Measurements from ENCODE around the gene FNDC3B. TPM values are rescaled to one million over a fixed set of nuclear protein-coding genes. Genes with fewer than 3 reads are reported as not detected.

Gene FNDC3B
- total and polyA plus RNA-seq, 2 donors (not counting 3 experiments of a cell fraction or from before 2014, with no cell fraction given): 91.6 to 295 TPM

- H2AFZ ChIP-seq (ENCODE audit: low read depth, low read length): no peak overlapping the region
- H3K27ac ChIP-seq (ENCODE audit: insufficient read depth, low read depth, low read length): no peak overlapping the region
- FAIRE-seq (no peak), DNase-seq (ENCODE audit: low read depth, low spot score) (no peak)
- no peaks in the 10 kb centered on the region for H3K9me1 ChIP-seq (replicated peaks; ENCODE audit: control insufficient read depth, extremely low read depth, insufficient read depth, low read length)
- no TSS peak for BruUV-seq (replicated peaks)
- peaks cover 45% of the 10 kb centered on the region for H3K79me2 ChIP-seq (ENCODE audit: control insufficient read depth, insufficient read depth, low read length)
- no peak overlapping the region for H3K9ac ChIP-seq (replicated peaks; ENCODE audit: extremely low read depth, insufficient read depth, low read length)
- dilution Hi-C loops (cut with MboI; ENCODE audit: extremely low pct_ligation_motif_present, low sequenced_read_pairs) (no loop called here), intact Hi-C loops (cut with micrococcal nuclease) (no loop called here)
- no peaks in the 10 kb centered on the region for H3K27me3 ChIP-seq (ENCODE audit: control insufficient read depth in 2 of 2, insufficient read depth in 2 of 2, low read length in 2 of 2)
- no peak for TF ChIP-seq JUN (IDR thresholded peaks at IDR 0.05; ENCODE audit: borderline replicate concordance, insufficient read depth, insufficient read length, low read depth)
- TF ChIP-seq GATA2 (IDR thresholded peaks at IDR 0.05; ENCODE audit: insufficient read depth, insufficient read length, low read depth, low read length): no peak
- TF ChIP-seq FOS (IDR thresholded peaks at IDR 0.05; ENCODE audit: borderline replicate concordance, insufficient read depth, low read length): no peak
- TF ChIP-seq POLR2A (IDR thresholded peaks at IDR 0.05; ENCODE audit: low read depth, low read length): no peak
- TF ChIP-seq MAX (IDR thresholded peaks at IDR 0.05; ENCODE audit: insufficient read depth, insufficient read length): no peak
- TF ChIP-seq POLR2AphosphoS5 (IDR thresholded peaks at IDR 0.05; ENCODE audit: insufficient read depth, low read depth, low read length): no peak
- peaks cover 25% of the 10 kb centered on the region for H3K4me1 ChIP-seq (ENCODE audit: control insufficient read depth, extremely low read depth, insufficient read depth, low read length)
- no peak overlapping the region for H3K4me3 ChIP-seq (replicated peaks in 1 of 3; ENCODE audit: insufficient read depth in 1 of 3, low read depth in 1 of 3, low read length in 3 of 3)
- H3K4me2 ChIP-seq (ENCODE audit: insufficient read depth, low read length): no peak overlapping the region
- H3K36me3 ChIP-seq (ENCODE audit: control insufficient read depth in 2 of 2, extremely low read depth in 1 of 2, insufficient read depth in 2 of 2, low read length in 2 of 2): peaks cover 14 to 22% of the 10 kb centered on the region in 2 experiments
- H3K9me3 ChIP-seq (replicated peaks; ENCODE audit: control insufficient read depth, insufficient read depth, low read length): no peaks in the 10 kb centered on the region
- POLR2A ChIA-PET: no interaction called here
- CTCF ChIA-PET: no interaction called here
- no peaks in the 10 kb centered on the region for H4K20me1 ChIP-seq (replicated peaks; ENCODE audit: control insufficient read depth, extremely low read depth, insufficient read depth, low read length)
Observed at GRCh38 chr3:172256101-172256734, 216.8 kb downstream of the FNDC3B start.

- Histone ChIP-seq H3K27me3 (ENCODE audit: control insufficient read depth in 2 of 2, insufficient read depth in 2 of 2, low read length in 2 of 2) (no peaks in the 10 kb centered on the region), H3K36me3 (ENCODE audit: control insufficient read depth in 2 of 2, extremely low read depth in 1 of 2, insufficient read depth in 2 of 2, low read length in 2 of 2) (peaks cover 15 to 28% of the 10 kb centered on the region in 2 experiments), H3K4me1 (ENCODE audit: control insufficient read depth, extremely low read depth, insufficient read depth, low read length) (peaks cover 18% of the 10 kb centered on the region), H3K27ac (ENCODE audit: insufficient read depth, low read depth, low read length) (no peak overlapping the region), H2AFZ (ENCODE audit: low read depth, low read length) (no peak overlapping the region), H4K20me1 (replicated peaks; ENCODE audit: control insufficient read depth, extremely low read depth, insufficient read depth, low read length) (no peaks in the 10 kb centered on the region), H3K9me3 (replicated peaks; ENCODE audit: control insufficient read depth, insufficient read depth, low read length) (no peaks in the 10 kb centered on the region), H3K79me2 (ENCODE audit: control insufficient read depth, insufficient read depth, low read length) (peaks cover 53% of the 10 kb centered on the region), H3K9me1 (replicated peaks; ENCODE audit: control insufficient read depth, extremely low read depth, insufficient read depth, low read length) (no peaks in the 10 kb centered on the region), H3K4me3 (replicated peaks in 1 of 3; ENCODE audit: insufficient read depth in 1 of 3, low read depth in 1 of 3, low read length in 3 of 3) (no peak overlapping the region), H3K9ac (replicated peaks; ENCODE audit: extremely low read depth, insufficient read depth, low read length) (no peak overlapping the region), H3K4me2 (ENCODE audit: insufficient read depth, low read length) (no peak overlapping the region)
- no TSS peak for BruUV-seq (replicated peaks)
- TF ChIP-seq MYC (IDR thresholded peaks at IDR 0.05; ENCODE audit: low read depth, low read length): no peak
- no peak for TF ChIP-seq GATA2 (IDR thresholded peaks at IDR 0.05; ENCODE audit: insufficient read depth, insufficient read length, low read depth, low read length)
- no peak for TF ChIP-seq CTCF (IDR thresholded peaks at IDR 0.05; ENCODE audit: extremely low read depth in 1 of 2, insufficient read depth in 1 of 2, low read depth in 1 of 2, low read length in 2 of 2)
- TF ChIP-seq FOS (IDR thresholded peaks at IDR 0.05; ENCODE audit: borderline replicate concordance, insufficient read depth, low read length): no peak
- CTCF ChIA-PET: no interaction called here
- intact Hi-C loops (cut with micrococcal nuclease): no loop called here
- FAIRE-seq: no peak
- no peak for DNase-seq (ENCODE audit: low read depth, low spot score)
- dilution Hi-C loops (cut with MboI; ENCODE audit: extremely low pct_ligation_motif_present, low sequenced_read_pairs): no loop called here
- POLR2A ChIA-PET: no interaction called here
Observed at GRCh38 chr3:172257648-172258400, 218.4 kb downstream of the FNDC3B start.
